HG02884 (cell line): ENCODE data around the gene FHL5.
"Not testable (repeated sequence)": the region's sequence is repeated elsewhere in the genome, so short reads cannot be mapped to it uniquely, and the experiment has no call there.

Experiments used
- ATAC-seq: cut with Tn5 transposase; IDR thresholded peaks from one replicate; pipeline ENCODE4 v1.9.1; 2021; ENCODE audit warnings: mild to moderate bottlenecking, moderate library complexity; ENCODE audit not compliant: unreplicated experiment

The FHL5 gene, protein sequence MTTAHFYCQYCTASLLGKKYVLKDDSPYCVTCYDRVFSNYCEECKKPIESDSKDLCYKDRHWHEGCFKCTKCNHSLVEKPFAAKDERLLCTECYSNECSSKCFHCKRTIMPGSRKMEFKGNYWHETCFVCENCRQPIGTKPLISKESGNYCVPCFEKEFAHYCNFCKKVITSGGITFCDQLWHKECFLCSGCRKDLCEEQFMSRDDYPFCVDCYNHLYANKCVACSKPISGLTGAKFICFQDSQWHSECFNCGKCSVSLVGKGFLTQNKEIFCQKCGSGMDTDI

DNA sequence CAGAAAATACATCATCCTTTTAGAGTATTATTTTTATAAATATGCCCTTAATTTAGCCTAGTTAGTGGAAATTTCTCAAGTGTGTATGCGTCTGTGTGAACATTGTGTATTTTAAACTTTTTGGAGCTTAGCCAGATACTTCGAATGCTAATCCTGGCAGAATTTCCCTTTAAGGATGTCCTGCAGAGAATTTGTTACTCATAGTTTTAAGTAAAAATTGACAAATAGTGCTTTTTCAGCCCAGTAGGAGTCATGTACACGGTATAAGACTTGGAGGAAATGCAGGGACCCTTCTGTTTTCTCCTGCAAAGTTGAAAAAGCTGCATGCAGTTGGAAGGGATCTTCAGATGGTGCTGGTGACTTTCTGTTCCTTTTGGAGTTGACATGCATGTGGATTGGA lies at the start of gene FHL5:
Gene FHL5, plus strand, starts transcription at position 243 of the 400 bp plus-strand sequence. CDS start 40,486 bp downstream, outside the sequence.
- no peak for ATAC-seq

DNA sequence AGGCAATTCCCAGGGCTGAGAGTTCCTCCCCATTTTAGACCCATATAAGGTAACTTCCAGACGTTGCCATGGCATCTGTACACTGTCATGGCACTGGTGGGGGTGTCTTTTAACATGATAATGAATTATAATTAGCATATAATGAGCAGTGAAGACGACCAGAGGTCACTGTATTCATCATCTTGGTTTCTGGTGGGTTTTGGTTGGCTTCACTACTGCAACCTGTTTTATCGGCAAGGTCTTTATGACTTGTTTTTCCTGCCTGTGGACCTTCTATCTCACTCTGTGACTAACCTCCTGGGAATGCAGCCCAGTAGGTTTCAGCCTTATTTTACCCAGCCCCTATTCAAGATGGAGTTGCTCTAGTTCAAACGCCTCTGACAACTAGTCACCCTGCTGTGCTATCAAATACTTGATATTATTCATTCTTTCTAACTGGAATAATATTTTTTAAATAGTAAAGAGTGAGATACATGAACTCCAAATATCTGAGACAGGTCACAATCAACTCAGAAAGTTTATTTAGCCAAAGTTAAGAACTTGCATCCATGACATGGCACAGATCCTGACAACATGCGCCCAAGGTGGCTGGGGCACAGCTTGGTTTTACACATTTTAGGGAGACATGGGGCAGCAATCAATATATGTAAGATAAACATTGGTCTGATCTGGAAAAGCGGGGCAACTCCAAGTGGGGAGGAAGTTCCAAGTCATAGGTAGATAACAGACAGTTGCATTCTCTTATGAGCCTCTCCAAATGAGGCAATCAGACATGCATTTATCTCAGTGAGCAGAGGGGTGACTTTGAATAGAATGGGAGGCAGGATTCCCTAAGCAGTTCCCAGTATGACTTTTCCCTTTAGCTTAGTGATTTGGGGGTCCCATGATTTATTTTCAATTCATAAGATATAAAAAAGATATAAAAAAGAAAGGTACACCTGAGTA lies 42.5 kb upstream of the FHL5 start:
- no peak for ATAC-seq

DNA sequence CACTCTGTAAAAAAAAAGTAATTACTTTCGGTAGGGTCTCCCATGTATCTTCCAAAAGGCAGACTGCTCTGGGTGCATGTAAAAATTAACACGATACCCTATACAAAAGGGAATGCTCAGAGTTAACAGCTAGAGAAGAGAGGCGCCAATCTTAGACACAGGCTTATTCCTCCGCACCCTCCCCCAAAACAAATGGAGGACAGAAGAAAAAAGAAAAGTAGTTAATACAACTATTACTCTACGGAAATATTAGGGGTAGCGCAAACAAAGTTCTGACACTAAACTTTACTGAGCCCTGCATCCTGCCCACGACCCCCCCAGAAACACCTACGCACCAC lies 41.7 kb upstream of the FHL5 start:
- peak; percentile 23 for ATAC-seq

DNA sequence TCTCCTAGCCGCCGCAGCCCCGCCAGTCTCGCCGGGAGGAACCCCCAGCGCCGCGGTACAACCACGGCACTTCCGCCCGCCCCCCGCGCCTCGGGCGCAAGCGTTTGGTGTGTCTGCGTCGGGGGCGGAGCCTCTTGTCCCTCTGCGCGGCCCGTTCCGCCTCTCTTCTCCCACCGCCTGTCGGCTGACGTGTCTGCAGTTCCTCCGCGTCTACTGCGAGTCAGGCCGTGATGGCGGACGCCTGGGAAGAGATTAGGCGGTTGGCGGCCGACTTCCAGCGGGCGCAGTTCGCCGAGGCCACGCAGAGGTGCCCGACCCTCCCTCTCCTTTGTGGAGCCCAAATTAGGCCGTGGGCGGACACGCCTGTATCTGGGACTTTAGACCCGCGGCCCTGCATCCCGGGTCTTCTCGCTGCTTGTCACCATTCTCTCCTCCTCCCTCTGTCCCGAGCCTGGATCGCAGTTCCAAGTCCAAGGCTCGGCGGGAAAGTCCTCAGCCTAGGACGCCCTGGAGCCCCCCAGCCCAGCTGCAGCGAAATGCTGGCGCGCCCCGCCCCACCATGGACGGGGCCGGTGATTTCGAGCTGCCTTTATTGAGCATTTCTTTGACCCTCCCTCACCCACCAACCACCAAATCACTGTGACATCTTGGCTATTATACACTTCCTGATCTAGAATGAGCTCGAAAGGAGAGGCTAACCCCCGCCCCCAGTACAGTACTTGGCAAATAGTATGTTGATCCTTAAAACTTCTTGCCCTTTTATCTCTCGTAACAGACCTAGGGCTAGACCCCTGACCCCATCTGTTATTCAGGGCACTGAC lies 41.1 kb upstream of the FHL5 start, which contains the start of gene UFL1:
Gene UFL1, plus strand, starts transcription at position 163 of the 821 bp plus-strand sequence. Its CDS starts 68 bp downstream, at position 231.
- ATAC-seq: peak; percentile 96

DNA sequence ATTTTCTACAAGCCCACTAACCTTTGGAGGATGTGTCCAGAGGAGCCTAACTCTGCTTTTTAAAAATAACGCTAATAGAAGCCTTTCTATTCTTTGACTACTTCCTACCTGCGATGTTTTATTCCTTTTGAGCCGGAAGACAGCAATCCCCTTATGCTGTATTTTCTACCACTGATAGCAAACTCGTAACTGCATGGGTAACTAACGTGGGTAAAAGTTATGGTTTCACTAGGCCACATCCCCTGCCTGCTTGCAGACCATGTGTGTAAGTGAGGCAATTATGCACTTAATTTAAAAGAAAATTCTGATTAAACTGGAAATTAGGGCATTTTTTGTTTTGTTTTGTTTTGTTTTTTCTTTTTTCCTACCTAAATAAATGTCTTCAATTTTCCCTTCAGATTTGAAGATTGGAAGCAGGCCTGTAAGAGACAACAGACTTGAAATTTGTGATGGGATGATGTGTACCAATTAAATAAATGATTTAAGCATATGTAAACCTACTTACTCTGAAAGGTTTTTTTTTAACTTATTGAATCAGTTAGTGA lies 40.4 kb upstream of the FHL5 start:
- peak; percentile 20 for ATAC-seq

DNA sequence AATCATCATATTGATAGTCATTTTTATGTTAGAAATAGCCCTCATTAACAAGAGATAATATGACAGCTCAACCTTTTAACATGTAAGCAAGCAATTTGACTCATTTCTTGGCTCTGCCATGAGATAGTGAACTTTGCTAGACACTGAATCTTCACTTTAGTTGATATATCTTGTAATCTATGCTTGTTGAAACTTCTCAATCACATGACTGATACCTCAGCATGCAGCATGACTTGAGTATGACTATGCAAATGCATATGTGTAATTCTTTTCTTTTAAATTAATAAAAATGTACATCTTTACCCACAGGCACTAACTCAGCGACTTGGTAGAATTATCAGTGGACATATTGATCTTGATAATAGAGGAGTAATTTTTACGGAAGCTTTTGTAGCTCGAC lies 34.7 kb upstream of the FHL5 start:
- no peak for ATAC-seq

DNA sequence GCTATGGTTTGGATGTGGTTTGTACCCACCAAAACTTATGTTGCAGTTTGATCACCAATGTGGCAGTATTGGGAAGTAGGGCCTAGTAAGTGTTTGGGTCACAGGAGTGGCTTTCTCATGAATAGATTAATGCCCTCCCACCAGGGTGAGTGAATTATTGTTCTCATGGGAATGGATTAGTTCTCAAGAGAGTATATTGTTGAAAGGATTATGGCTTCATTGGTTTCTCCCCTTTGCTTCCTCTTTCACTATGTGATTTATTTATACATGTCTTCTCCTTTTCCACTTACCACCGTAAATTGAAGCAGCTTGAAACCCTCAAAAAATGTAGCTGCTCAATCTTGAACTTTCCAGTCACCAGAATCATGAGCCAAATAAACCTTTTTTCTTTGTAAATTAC lies 30.5 kb upstream of the FHL5 start:
- ATAC-seq: no peak

DNA sequence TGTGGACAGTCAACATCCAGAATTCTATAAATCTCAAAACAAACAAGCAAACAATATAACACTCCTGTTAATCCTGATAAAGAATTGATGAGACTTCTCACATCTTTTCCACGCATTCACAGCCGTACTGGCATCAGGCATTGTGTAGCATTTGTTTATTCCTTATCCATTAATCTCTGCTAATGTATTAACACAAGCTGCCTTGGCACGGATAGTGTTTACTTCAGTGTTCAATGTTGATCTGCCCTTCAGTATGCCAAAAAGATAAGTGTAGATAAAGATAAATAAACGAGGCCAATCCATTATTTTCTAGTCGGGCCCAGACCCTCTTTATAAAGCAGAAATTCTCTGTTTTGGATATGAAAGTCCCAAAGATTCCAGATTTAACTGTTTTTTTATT lies 25.2 kb upstream of the FHL5 start:
- ATAC-seq: no peak

DNA sequence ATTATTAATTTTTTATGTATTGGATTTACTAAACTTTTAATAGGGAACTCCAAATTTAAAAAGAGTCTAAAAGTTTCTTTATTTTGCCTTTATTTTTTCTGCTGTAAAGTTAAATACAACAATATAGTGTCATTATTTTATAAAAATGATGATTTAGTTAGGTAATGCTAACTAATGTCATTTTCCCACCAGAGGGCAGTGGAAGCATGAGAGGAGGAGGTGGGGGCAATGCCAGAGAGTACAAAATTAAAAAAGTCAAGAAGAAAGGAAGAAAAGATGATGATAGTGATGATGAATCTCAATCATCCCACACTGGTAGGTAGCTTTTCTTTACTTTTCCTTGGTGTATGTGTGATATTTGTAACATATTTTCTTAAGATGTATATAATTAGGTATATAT lies 20.2 kb upstream of the FHL5 start:
- no peak for ATAC-seq

DNA sequence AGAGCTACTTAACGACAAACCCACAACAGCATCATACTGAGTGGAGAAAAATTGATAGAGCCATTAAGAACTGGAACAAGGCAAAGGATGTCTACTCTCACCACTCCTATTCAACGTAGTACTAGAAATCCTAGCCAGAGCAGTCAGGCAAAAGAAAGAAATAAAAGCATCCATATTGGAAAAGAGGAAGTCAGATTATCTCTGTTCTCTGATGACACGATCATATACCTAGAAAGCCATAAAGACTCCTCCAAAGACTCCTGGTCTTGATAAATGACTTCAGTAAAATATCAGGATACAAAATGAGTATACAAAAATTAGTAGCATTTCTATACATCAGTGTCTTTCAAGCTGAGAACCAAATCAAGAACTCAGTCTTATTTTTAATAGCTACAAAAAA lies 17.0 kb upstream of the FHL5 start:
- ATAC-seq: no peak

DNA sequence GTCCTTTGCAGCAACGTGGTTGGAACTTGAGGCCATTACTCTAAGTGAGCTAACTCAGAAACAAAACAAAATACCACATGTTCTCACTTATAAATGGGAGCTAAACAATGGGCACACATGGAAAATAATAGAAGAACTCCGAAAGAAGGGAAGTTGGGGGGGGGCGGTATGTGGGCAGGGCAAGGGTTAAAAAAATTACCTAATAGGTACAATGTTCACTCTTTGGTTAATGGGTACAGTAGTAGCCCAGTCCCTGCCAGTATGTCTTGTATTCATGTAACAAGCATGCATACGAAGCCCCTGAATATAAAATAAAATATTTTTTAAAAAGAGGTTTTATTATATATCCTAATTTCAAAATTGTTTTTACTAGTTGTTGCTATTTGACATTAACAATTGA lies 15.3 kb upstream of the FHL5 start:
- no peak for ATAC-seq

DNA sequence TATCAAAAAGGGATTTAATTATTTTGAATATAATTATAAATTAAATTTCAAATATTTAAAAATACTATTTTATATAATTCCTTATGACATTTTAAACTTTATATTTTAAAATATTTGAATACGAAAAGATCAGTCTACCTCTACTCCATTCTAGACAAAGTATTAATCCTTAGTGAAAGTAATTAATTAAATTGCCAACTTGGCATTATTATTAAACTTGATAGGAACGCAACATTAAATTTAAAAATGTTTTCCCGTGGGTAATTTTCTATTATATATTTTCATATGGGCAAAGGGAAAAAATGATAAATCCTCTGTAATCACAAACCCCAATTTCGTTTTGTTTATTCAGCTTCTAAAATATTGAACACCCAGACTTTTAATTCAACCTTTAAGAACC lies 8.4 kb upstream of the FHL5 start:
- ATAC-seq: no peak

DNA sequence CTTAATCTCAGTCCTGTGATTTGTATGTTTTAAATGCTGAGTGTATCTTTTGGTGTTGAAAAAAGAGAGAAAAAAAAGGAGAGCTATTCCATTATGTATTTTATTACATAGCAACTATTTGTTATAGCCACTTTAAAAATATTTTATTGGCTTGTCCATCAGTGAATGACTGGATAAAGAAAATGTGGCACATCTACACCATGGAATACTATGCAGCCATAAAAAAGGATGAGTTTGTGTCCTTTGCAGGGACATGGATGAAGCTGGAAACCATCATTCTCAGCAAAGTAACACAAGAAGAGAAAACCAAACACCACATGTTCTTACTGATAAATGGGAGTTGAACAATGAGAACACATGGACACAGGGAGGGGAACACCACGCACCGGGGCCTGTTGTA lies 3.2 kb upstream of the FHL5 start:
- ATAC-seq: not testable (repeated sequence)

DNA sequence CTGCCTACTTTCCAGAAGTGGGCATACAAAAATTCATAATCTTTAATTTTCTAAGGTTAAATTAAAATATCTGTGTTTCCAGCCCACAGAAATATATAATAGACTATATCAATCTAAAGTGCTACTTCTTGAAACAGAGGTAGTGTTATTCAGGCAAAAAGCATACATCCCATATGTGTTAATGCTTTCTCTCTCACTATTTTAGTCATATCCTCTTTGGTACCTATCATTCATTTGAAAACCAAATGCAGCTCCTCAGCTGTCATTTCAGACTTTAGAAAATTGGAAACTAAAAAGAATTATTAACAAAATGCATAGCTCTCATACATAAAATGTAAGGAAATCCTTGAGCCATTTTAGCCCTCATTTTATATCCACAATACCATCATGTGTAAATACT lies 925 bp downstream of the FHL5 start:
- no peak for ATAC-seq

DNA sequence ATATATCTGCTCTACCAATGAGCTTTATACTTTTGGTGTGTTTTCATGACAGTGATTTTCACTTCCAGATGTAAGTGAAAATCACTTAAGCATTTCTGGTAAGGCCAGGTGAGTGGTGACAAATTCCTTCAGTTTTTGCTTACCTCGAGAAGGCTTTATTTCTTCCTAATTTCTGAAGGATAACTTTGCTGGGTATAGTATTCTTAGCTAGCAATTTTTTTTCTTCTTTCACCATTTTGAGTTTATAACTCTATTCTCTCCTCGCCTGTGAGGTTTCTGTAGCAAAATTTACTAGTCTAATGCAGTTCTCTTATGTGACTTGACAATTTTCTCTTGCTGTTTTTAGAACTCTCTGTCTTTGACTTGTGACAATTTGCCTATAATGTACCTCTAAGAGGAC lies 7.1 kb downstream of the FHL5 start:
- ATAC-seq: no peak

DNA sequence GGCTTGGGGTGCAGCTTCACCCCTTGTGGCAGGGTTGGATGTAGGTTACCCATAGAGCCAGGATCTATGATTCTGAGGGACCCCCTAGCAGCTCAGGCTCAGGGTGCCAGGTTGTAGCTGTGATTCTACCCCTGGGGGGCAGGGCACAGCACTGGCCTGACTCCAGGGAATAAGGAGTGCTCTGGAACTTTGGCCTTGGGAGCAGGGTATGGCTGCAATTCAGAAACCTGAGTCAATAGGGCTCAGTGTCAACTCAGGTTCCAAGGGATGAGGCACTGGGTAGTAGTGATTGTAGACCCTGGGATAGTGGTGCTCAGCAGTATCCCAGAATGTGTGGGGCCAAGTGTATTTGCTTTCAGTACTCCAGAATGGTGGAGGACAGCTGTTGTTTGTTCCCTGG lies 8.6 kb downstream of the FHL5 start:
- no peak for ATAC-seq

DNA sequence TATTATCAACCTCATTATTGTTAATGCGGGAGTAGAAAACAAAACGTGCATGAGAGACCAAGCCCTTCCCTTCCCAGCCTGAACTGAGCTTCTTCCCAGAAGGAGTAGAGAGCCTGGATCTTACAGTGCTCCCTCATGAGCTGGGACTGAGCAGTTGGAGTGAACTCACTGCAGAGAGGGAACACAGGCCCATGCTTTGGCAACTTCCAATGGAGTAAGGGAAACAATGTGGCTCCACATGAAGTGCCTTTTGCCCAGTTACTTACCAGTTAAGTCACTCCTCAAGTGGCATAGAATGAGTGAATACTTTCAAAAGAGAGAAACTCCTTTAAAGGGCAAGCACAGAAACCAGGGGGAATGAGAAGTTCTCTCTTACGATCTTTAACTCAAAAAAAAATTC lies 12.4 kb downstream of the FHL5 start:
- ATAC-seq: no peak

DNA sequence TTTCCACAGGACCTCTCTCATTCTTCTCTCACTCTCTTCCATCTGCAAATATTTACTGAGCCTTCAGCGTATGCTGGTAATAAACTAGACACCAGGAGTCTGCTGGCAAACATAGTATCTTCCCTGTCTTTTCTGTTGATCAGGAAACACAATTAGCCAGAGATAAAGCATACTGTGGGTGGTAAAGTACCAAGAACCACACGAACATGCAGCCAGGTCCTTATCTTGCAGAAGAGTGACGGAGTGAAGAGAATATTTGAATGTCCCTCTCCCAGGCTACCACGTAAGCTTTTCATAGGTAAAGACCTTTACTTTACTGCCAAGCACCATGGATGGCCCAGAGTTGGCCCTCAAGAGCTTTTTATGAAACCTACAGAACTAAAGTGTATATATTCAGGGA lies 13.3 kb downstream of the FHL5 start:
- no peak for ATAC-seq

DNA sequence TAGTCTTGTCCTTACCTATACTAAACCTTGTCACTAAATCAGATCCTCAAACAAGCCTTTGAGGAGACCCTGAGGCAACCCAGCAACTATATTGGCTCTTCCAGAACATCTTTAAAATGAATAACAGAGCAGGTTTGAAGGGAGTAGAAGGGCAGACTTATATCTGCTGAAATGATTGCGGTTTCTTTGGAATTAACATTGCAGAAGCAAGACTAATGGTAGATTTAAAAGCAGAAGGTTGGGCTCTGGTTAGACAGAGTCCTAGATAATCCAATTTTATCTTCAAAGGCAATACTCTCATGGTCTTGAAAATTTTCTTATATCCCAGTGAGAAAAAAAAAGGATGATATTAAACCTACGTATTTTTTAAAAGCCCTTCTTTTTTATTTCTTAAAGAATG lies 19.1 kb downstream of the FHL5 start:
- no peak for ATAC-seq

DNA sequence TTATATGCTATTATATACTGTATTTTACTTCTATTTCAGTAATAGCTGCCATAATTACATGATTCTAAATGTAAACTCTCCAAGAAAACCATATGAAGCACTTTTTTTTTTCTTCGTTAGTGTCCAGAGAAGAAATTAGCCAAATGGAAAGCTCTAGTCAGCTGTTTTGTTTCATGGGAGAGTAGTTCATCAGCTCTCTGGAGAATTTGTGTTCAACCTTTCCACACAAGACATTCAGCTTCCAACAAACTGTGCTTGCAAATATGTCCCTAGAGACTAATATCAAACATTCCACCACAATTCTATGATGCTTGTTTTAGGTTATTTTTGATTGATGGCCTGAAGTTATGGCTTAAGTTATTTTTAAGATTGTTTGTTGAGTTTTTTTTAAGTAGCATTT lies 19.5 kb downstream of the FHL5 start:
- no peak for ATAC-seq

DNA sequence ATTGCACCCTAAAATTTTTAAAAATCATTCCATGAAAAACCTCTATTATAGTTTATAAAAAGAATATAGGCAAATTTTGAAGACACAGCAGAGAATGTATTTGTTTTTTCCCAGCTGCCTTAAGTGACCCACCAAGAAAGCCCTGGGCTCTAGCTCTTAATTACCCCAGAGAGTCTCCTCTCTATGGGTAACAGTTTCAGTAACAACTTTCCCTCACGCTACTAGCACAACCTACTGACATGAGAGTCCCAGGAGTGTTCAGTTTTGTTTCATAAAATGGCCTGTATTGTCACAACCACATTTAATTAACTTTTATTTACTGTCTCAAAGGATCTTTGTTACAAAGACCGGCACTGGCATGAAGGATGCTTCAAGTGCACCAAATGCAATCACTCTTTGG lies 41.5 kb downstream of the FHL5 start:
- ATAC-seq: no peak
